NCI-H748 (cell line): Measurements from ENCODE around the gene SCAF4.
"Not testable (repeated sequence)": the region's sequence is repeated elsewhere in the genome, so short reads cannot be mapped to it uniquely, and the experiment has no call there.

ENCODE experiments used
- DNase-seq: peaks from one replicate; lab custom pipeline; 2025; ENCODE audit not compliant: unreplicated experiment; lab: John Stamatoyannopoulos, UW

The SCAF4 gene

DNA sequence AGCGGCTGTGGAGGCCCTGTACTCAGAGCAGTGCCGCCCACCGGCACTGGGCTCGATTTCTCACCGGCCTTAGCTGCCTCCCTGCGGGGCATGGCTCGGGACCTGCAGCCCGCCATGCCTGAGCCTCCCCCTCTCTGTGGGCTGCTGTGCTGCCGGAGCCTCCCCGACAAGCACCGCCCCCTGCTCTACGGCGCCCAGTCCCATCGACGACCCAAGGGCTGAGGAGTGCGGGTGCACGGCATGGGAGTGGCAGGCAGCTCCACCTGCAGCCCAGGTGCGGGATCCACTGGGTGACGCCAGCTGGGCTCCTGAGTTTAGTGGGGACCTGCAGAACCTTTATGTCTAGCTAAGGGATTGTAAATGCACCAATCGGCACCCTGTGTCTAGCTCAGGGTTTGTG, 77.6 kb downstream of the SCAF4 start:
- DNase-seq, result no peak

DNA sequence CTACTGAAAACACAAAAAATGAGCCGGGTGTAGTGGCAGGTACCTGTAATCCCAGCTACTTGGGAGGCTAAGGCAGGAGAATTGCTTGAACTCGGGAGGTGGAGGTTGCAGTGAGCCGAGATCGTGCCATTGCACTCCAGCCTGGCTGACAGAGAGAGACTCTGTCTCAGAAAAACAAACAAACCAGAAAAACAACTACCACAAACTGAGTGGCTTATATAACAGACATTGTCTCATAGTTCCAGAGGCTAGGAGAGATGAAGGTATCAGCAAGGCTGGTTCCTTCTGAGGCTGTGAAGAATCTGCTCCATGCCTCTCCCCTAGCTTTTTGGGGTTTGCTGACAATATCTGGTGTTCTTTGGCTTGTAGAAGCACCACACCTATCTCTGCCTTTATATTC, 80.4 kb downstream of the SCAF4 start:
- not testable (repeated sequence) for DNase-seq

DNA sequence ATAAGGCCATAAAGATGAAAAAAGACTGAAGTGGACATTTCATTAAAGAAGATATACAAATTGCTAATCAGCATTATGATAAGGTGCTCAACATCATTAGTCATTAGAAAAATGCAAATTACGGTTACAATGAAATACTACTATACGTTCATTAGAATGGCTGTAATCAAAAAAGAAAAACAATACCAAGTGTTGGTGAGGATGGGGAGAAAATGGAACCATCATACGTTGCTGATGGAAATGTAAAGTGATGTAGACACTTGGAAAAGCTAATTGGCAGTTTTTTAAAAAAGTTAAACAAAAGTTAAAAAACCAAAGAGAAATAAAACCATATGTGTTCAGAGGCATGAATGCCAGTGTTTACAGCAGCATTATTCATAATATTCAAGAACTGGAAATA, 81.0 kb downstream of the SCAF4 start:
- DNase-seq, result no peak

DNA sequence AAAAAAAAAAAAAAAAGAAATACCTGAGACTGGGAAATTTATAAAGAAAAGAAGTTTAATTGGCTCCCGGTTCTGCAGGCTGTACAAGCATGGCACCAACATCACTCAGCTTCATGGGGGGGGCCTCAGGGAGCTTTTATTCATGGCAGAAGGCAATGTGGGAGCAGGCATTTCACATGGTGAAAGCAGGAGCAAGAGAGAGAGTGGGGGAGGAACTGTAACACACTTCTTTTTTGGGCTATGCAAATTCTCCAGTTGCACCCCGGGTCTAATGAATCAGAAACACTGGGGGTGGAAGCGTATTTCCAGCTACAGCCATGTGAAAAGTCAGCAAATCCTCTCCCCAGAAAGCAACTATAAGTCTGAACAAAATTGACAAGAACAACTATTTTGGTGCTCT, 84.3 kb downstream of the SCAF4 start:
- DNase-seq, result no peak

DNA sequence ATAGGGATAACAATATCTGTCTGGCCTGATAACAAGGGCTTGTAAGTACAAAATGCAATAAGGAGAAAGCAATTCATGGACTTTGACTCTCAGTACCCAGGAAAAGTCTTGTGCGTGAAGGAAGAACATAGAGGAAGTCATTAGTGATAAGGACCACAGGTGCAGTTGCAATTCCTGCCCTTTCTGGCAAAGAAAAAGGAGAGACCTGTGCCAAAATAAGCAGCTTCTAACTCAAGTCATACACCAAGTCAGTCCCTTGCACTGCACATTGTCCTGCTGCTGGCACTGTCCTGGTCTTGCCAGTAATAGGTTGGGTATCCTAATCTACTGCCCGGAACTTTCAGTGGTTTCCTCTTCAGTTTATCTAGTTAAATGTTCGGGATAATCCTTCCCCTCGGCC, 87.3 kb downstream of the SCAF4 start:
- DNase-seq, result no peak

DNA sequence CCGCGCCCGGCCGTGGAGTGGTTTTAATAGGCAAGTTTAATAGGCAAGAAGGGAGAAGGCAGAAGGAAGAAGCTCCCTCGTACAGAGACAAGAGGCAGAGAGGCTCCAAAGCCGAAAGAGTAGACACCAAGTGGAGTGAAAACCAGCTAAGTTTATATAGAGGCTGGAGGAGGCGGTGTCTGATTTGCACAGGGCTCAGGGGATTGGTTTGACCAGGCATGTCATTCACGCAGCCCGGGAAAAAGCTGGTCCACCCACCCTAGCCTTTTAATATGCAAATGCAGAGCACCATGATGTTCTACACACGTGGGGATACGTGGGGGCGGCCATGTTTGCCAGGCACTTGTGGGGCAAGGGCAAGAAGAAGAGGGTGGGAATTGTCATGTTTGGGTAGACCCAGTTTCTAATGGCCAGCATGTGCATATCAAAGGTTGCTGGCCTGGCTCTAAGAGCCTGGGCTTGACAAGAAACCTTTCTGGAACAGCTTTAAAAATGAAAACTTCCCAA, 90.4 kb downstream of the SCAF4 start:
- DNase-seq, result no peak

DNA sequence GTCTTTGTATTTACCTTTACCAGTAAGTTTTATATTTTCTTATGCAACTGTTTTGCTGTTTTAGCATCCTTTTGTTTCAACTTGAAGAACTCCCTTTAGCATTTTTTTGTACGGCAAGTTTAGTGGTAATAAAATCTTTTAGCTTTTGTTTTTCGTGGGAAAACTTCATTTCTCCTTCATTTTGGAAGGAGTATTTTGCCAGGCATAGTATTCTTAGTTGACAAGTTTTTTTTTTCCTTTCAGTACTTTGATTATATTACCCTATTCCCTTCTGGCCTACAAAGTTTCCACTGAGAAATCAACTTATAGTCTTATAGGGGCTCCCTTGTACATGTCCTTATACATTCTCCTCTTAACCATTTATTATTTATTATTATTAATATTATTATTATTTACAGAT, 95.0 kb downstream of the SCAF4 start:
- DNase-seq, result no peak

DNA sequence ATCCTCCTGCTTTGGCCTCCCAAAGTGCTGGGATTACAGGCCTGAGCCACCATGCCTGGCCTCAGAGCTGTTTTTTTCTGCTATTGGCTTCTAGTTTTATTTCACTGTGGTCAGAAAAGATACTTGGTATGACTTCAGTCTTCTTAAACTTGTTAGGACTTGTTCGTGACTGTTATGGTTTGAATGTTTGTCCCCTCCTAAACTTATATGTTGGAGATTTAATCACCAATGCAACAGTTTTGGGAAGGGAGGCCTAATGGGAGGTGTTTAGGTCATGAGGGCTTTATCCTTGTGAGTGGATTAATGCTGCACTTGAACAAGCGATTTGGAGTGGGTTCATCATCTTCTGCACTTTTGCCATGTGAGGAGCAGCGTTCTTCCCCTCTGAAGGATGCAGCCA, 96.9 kb downstream of the SCAF4 start:
- DNase-seq, result no peak

DNA sequence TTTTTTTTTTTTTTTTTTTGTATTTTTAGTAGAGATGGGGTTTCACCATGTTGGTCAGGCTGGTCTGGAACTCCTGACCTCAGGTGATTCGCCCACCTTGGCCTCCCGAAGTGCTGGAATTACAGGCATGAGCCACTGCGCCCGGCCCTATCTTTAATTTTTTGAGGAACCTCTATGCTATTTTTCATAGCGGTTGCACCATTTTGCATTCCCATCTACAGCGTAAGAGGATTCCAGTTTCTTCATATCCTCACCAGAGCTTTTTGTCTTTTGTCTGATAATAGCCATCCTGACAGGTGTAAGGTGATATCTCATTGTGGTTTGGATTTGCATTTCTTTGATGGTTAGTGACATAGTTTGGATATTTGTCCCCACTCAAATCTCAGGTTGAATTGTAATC, 100.0 kb downstream of the SCAF4 start:
- not testable (repeated sequence) for DNase-seq

DNA sequence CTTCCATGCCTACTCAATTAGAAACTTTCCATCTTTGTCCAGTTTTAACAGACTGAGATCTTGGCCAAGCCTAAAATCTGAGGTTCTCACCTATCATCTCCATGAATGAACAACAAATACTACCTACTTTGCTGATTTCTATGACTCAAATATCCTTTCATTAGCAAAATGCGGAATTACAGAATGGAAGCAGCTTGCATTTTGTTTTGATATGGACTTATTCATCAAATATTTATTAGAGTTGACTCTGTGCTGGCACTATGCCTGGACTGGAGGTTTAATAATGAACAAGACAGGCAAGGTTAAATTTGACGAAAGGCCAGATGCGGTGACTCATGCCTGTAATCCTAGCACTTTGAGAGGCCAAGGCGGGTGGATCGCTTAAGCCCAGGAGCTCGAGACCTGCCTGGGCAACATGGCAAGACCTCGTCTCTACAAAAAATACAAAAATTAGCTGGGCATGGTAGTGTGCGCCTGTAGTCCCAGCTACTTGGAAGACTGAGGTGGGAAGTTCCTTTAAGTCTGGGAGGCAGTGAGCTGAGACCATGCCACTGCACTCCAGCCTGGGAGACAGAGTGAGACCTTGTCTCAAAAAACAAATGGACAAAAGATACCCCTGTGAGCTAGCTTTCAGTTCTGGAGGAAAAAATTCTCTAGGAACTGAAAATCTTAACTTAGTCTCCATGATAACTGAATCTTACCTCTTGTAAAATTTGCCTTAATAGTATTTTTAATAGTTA, 101.8 kb downstream of the SCAF4 start:
- DNase-seq, result peak; percentile 16

DNA sequence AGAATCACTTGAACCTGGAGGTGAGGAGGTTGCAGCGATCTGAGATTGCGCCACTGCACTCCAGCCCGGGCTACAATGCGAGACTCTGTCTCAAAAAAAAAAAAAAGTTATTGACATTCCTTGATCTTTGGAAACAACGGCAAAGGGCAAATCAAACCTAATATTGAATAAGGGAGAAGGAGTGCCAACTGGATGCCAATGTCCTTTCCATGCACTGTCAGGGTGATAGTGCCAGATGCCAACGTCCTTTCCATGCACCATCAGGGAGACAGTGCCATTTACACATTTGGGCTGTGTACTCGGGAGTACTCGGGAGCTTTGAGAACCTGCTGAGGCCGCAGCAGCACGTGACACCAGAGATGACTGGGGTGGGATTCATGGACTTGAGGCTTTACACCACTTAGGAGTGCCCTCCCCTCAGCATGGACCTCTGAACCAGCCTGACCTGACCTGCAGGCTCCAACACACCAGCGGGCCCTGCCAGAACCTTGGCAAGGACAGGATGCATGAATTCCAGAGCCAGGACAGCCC, 106.9 kb downstream of the SCAF4 start:
- DNase-seq, result no peak

DNA sequence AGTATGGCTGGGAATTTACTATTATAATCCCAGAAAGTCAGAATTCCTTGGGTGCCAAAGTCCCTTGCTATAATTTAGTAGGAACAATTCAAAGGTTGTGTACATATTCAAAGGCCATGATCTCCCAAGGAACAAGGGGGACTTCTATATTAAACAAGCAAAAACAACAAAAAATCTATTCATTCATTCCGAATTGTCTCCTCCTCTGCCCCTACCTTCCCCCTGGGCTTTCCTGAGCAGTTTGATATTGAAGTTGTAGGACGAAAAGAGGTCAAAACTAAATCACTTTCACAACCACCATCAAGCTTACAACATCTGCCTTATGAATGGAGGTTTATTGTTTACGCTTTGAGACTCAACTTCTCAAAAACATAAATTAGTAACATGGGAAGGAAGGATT, 107.7 kb downstream of the SCAF4 start:
- DNase-seq, result no peak

DNA sequence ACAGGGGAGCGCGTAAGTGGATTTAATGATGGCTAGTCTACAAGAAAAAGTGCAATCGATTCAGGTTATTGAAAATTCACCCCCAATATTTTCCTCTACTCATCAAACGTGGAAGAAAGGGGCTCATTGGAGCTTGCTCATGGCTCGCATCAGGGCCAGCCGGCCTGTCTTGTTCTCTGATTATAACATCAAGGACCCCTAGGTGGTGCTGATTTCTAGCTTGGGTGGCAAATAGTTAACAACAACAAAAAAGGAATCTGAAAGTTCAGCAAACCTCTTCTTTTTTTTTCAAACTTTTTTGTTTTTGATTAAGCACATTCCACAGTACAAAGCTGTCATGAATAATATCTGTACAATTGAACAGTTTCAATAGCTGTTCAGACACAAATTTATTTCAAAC, 108.3 kb downstream of the SCAF4 start:
- no peak for DNase-seq

DNA sequence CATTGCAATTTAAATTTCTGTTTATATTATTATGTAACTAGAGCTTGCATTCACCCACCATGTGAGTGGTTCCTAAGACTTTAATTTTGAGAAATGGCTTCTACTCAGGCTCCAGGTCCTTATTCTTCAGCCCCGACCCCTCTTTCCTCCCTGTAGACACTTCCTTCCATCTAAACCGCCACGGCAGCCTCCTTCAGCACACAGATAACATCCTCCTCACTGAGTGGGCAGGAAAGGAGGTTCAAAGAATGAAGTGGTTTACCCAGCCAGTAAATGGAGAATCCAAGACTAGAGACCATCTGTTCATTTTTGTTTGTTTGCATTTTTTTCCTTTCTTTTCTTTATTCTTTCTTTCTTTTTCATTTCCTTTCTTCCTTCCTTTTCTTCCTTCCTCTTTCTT, 109.5 kb downstream of the SCAF4 start:
- DNase-seq, result no peak
